NCI-H510A (cell line): ENCODE results near the gene EPS8L1.

ENCODE experiments used
- DNase-seq: peaks from one replicate; lab custom pipeline; 2025; lab: John Stamatoyannopoulos, UW

Gene EPS8L1

DNA sequence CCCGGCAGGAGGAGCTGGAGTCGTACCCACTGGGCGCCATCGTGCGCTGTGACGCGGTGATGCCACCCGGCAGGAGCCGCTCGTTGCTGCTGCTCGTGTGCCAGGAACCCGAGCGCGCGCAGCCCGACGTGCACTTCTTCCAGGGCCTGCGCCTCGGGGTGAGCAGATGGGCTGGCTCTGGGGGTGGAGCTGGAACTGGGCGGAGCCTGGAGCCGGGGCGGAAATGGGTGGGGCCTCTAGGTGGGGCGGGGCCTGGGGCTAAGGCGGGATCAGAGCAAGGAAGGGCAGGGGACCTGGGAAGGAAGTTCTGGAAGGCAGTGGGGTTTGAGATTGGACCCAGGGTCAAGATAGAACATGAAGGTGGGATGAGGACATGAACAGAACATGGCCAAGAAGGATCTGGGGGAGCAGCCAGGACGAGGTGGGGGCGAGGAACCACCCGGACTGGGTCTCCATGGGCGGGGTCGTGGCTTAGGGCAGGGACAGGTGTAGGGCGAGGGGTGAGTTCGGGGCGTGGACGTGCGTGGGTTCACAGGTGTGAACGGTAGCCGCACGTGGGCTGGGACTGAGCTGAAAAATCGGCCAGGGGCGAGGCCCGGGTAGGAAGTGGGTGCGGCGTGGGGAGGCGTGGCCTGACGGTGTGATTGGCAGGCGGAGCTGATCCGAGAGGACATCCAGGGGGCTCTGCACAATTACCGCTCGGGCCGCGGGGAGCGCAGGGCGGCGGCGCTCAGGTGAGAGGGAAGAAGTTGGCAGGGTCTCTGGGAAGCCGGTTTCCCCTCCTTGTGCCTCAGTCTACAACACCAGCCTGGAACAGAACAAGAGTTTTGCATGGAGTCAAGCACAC is 4.7 kb downstream of the EPS8L1 start:
- DNase-seq: no peak

DNA sequence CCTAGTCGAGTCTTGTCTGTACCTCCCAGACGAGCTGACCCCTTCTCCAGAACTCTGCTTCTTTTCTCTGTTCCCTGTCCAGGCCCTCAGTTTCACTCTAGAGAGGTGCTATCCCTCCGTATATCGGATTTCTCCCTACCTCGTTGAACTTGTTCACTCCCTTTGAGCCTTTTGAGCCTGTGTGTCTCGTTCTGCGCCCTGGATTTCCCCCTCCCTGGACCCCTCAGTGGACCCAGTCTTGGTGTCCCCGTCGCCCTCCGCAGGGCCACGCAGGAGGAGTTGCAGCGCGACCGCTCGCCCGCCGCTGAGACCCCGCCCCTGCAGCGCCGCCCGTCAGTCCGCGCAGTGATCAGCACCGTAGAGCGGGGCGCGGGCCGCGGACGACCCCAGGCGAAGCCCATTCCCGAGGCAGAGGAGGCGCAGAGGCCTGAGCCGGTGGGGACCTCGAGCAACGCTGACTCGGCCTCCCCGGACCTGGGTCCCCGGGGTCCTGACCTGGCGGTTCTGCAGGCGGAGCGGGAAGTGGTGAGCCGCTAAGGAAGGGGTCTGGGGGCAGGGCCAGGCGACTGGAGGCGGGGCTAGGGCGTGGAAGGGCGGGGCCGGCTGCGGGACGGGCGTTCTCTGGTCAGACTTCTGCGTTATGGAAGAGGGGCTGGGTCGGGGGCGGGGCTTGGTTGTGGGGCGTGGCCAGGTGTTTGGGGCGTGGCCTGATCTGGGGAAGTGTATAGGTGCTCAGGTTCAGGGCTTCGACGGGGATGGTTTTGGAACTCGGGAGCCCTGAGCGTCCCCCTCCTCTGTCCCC is 5.5 kb downstream of the EPS8L1 start:
- DNase-seq: no peak

DNA sequence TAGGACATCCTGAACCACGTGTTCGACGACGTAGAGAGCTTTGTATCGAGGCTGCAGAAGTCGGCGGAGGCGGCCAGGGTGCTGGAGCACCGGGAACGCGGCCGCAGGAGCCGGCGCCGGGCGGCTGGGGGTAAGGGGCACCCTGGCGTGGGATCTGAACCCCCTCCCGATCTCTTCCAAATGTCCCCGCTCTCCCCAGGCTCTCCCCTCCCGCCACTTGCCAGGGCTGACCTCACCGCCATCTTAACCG is 6.0 kb downstream of the EPS8L1 start:
- no peak for DNase-seq

DNA sequence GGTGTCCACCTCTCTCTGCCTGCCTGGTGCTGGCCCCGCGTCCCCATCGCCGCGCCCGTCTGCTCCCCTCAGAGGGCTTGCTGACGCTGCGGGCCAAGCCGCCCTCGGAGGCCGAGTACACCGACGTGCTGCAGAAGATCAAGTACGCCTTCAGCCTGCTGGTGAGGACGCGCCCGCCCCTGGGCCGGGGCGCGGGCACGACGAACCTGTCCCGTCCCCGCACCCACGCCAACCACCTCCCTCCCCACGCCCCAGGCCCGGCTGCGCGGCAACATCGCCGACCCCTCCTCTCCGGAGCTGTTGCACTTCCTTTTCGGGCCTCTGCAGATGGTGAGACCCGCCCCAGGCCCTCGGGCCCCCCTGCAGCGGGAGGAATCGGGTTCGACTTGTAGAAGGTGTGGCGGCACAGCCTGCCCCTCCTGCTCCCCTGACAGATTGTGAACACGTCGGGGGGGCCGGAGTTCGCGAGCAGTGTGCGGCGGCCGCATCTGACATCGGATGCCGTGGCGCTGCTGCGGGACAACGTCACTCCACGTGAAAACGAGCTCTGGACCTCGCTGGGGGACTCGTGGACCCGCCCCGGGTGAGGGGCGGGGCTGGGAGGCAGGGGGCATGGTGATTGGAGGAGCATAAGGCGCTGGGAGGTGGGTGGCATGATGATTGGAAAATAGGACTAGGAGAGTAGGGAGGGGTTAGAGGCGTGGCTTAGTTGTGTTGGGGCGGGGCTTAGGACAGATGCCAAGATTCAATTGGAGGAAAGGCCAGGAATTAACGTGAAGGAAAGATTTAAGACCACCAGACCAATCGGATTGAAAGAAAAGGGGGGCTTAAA is 6.6 kb downstream of the EPS8L1 start:
- DNase-seq: no peak

DNA sequence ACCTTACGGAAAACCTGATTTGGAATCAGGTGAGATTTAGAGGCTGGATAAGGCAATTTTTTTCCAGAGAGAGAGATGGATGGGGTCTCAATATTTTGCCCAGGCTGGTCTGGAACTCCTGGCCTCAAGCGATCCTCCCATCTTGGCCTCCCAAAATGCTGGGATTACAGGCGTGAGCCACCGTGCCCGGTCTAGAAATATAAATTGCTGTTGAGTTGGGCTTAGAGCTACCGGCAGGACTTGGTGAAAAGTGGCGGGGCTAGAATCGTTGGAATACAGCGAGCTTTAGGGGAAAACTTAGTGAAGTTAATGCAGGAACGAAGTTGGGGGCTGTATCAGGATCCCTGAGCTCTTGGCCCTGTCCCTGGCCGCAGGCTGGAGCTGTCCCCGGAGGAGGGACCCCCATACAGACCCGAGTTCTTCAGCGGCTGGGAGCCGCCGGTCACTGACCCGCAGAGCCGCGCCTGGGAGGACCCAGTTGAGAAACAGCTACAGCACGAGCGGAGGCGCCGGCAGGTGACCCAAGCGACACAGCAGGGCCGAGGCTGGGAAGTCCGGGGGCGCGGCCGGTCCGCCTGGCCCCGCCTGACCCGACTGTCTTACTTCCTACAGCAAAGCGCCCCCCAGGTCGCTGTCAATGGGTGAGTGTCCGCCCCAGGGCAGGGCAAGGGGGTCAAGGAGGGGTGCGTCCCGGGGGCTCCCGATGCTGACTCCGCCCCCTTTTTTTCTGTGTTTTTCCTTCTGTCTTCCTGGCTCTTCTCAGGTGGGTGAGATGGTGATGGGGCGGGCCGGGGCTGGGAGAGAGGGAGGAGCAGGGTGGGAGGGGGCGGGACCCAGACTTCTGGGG is 7.6 kb downstream of the EPS8L1 start:
- no peak for DNase-seq

DNA sequence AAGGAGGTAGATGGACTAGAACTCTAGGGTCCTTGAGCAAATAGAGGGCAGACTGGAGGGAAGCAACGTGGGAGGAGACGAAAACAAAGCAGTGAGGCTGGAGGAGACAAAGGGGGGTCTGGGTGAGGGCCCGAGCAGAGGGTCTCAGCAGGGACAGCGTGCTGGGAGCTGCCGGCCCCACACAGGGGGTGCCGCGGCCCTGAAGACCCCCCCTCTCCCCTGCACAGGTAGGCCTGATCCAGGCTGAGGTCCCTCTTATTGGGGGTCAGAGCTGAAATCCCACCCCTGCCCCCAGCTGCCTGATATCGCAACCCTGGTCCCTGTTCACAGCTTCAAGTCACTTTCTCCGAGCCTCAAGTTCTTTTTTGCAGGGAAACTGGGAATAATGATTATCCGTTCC is 8.7 kb downstream of the EPS8L1 start:
- DNase-seq: no peak

DNA sequence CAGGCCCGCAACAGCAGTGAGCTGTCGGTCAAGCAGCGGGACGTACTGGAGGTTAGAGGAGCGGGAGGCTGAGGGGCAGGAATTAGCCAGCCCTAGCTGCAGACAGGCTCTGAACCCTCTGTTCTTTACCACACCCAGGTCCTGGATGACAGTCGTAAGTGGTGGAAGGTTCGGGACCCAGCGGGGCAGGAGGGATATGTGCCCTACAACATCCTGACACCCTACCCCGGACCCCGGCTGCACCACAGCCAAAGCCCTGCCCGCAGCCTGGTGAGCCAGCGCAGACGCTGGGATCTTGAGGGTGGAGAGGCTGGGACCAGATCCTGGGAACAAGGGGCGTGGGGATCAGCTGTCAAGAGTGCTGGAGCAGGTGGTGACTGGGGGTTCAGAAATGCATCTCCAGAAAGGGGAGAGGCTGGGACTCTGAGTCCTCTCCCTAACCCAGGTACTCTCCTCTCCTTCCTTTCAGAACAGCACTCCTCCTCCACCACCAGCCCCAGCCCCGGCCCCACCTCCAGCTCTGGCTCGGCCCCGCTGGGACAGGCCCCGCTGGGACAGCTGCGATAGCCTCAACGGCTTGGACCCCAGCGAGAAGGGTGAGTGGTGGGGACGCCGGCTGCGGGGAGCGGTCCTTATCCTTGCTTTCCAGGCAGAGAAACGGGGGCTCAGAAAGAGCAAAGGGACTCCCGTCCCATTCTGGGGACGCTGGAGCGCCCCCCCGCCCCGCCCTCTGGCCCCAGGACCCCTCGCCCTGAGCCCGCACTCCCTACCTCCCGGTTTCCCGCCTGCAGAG is 10.4 kb downstream of the EPS8L1 start:
- no peak for DNase-seq

DNA sequence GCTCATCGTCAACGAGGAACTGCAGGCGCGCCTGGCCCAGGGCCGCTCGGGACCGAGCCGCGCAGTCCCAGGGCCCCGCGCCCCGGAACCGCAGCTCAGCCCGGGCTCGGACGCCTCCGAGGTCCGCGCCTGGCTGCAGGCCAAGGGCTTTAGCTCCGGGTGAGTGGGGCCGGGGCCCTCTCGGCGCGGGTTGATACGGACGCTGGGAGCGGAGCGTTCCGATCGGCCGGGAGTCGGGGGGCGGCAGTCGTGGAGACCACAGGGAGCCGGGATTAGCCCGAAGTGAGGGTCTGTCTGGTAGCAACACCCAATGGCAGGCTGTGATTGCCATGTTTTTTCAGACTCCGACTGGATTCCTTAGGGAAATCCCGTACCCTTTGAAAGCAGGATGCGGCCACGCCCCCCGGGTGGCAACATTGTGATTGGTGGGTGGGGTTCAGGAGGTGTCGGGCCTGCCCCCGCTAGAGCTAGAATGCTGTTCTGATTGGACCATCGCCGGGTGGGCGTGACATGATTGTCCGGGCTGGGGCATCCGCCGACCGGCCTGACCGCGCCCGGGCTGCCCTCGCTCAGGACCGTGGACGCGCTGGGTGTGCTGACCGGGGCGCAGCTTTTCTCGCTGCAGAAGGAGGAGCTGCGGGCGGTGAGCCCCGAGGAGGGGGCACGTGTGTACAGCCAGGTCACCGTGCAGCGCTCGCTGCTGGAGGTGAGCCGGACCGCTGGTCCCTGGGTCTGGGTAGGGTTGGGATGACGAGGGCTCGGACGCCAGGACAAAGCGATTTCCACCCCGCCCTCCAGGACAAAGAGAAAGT is 11.3 kb downstream of the EPS8L1 start:
- DNase-seq: peak; percentile 79

DNA sequence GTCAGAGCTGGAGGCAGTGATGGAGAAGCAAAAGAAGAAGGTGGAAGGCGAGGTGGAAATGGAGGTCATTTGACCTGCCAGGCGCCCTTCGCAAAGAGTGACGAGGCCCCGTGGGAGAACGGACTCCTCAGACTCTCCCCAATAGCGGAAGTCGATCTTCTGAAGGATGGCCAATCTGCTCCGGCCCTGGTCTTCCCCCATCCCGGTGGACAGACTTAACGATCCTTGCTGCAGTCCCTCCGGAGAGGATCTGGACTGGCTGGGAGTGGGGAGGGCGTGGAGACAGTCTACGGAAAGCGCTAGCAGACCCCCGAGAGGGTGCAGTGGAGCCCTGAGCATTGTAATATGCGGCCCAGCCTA is 11.9 kb downstream of the EPS8L1 start:
- no peak for DNase-seq

DNA sequence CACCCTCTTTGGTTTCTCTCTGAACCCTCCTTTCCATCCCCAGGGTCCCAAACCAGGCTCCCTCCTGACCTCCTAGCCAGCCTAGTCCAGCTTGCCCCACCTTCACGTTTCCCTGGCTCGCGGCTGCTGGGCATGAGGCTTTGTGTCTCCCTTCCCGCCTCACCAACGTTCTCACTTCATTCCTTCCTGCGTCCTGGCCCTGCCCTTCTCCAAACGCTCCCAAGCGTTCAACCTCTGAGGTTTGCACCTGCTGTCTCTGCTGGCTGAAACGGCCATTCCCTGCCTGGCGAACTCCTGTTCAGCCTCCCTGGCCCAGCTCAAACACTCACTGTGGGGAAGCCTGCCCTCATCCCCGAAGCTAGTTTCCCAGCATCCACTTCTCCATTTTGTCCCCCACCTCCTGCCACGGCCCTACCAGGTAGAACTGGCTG is 12.4 kb downstream of the EPS8L1 start:
- no peak for DNase-seq

DNA sequence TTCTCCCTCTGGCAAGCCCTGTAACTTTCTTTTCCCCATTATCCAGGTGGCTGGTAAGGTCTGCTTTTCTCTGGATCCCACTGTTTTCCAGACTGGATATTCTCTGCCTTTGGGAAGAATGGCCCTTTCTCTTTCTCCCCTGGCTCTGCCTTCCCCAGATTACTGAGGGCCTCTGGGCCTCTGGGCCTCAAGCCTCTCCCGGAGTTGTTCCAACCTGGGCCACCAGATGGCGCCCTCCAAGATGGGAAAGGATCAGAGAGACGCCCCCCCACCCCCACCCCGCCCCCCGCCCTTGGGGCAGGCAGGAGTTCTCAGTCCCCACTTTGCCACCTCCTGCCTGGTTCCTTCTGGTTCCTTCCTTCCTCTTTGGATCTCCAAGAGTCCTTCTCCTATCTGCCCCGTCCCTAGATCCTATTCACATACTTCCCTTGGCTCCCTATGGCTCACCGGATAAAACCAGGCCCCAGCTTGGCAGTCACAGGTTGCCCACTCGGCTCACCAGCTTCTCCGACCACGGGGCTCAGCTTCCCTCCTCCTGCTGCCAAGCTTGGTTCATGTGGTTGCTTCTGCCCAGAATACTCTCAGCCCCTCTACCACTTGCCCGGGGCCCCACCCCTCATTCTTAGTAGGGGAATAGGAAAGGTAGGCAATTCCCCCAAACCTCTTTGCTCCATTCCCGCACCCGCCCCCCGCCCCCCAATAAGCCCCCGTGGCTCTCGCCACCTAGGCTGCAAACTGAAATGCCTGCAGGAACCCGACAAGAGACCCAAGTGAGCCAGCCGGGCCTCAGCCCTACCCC is 13.1 kb downstream of the EPS8L1 start:
- peak; percentile 43 for DNase-seq

DNA sequence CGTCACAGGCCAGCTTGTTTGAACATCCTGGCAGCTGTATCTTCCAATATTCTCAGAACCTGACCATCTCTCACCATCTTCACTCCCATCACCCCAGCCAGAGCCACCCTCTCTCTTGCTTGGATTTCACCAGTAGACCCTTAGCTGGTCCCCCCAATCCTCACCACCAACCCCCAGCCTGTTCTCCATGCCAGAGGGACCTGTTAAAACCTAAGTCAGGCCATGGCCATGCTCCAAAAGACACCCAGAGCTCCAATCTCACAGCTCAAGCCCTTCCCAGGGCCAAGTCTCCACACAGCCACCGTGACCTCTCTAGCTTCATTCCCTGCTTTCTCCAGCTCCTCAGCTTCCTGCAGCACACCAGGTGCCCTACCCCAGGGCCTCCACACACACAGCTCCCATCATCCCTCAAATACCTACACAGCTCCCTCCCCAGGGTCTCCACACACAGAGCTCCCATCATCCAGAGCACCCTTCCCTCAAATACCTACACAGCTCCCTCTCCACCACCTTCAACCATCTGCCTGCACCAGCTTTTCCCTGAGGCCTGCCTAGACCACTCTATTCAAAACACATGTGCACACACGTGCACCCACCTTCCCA is 13.8 kb downstream of the EPS8L1 start:
- DNase-seq: no peak

DNA sequence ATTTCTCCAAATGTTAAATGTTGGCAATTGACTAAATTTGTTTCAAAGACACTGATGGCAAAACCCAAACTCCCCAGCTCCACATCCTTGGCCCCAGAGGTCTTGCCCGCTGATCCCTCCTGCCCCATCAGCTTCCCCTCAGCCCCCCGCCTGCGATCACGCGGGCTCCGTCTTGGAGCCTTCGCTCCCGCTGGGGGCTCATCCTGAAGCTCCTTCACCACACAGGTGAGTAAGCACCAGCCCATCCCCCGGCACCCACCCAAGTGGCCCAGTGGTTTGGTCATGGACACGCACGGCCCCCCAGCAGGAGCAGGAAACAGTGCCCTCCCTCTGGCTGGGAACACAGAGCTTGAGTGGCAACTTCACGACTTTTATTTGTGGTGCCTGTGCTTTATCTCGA is 14.9 kb downstream of the EPS8L1 start:
- no peak for DNase-seq

DNA sequence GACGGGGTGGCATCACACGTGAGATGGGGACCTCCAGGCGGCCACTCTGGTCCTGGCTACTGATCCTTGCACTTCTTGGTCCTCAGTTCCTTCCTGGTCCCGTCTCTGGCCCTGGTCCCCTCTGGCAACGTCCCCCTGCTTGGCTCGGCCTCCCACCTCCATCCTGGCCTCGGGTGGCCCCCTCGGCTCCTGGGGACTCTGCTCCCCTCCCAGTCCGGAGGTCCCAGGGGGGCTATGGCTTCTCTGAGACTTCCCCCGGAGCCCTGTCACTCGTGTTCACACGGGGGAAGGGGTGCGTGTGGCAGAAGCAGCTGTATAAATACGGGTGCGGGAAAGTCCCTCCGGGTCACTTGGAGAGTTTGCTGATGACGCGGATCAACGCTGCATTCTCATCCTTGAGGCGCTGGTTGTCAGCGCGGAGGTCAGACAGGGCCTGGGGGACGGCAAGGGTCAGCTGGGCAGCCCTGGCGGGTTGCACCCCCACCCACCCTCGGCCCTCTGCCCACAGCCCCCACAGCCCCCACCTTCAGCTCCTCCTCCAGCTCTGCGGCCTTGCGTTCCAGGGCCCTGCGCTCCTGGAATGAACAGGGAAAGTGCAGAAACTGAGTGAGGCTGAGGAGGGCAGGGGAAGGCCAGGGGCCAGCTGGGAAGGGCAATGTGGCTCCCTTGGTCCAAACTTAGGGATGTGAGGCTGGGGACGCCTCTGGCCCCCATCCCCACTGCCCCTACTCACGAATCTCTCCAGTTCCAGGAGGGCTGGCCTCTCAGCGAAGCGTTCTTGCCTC is 15.6 kb downstream of the EPS8L1 start:
- no peak for DNase-seq

DNA sequence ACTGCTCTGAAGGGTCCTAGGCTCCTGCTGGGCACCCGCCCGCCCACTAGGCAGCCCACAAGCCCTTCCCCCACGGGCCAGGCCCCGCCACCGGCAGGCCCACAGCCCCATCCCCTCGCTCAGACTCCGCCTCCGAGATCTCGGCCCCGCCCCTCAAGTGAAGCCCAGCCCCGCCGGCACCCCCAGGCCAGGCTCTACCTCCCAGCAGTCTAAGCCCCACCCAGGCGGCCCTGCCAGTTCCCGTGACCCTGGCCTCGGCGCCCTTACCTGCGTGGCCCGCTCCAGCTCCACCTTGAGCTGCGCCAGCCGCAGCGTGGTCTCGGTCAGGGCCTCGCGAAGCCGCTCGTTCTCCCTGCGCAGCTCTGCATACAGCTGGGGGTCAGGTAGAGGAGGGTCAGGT is 16.3 kb downstream of the EPS8L1 start:
- no peak for DNase-seq

DNA sequence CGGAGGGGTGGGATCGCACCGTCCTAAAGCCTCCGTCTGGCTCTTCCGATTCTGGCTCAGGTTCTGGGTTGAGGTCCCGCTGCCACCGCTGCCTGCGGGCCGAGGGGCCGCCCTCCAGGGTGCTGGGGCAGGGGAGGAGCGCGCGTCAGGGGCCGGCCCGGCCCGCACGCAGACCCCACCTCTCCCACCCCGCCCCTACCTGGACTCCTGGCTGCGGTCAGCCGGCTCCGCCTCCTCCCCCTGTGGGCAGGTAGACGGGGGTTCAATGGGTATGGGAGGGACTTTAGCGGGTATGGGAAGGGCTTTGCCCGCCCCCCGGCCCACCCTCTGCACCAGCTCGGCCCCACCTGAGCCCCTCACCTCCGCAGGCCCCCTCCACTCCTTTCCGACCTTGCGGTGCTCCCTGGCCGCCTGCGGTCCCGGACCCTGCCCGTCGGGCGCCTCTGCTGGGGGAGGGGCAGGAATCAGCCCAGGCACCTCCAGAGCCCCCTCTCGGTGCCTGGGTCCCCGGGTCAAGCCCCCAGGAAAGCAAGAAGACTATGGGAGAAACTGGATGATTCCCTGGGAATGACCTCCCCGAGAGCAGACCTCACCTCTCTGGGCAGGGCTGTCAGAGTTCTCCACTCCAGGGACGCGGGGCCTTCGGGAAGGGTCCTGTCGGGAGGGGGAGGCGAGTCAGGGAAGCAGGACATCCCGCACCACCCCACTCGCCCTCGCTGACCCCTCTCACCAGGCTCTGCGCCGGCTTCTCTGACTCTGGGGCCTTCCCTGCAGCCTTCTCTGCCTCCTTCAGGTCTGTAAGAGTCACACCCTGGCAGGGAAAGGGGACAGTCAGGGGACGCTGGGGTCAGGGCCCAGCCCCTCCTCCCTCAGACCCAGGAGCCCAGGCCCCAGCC is 17.0 kb downstream of the EPS8L1 start:
- DNase-seq: no peak
